Mesenteric fat pad (tissue), 1 donor: ENCODE data around the gene ZNF143. TPM values are rescaled to one million over a fixed set of nuclear protein-coding genes. Genes with fewer than 3 reads are reported as not detected.
"Not testable (repeated sequence)": the region's sequence is repeated elsewhere in the genome, so short reads cannot be mapped to it uniquely, and the experiment has no call there.

Experiments used
- DNase-seq: peaks from one replicate; pipeline ENCODE4 v3.0.0-alpha.2; 2020; ENCODE audit warnings: low spot score
- total RNA-seq: library from RNA; stranded (reverse); fragmentation: NEBNext Ultra II Directional; extraction: Animal tissue kit (Norgen Biotek cat#: 25700); gene quantifications from one replicate; pipeline ENCODE4 v1.2.1, GENCODE V29; 2021
- donor health status: DM: yes; HTN: yes; CAD: no.

The ZNF143 gene
- total RNA-seq, 1 donor from 2014 or later: 38.2 TPM

DNA sequence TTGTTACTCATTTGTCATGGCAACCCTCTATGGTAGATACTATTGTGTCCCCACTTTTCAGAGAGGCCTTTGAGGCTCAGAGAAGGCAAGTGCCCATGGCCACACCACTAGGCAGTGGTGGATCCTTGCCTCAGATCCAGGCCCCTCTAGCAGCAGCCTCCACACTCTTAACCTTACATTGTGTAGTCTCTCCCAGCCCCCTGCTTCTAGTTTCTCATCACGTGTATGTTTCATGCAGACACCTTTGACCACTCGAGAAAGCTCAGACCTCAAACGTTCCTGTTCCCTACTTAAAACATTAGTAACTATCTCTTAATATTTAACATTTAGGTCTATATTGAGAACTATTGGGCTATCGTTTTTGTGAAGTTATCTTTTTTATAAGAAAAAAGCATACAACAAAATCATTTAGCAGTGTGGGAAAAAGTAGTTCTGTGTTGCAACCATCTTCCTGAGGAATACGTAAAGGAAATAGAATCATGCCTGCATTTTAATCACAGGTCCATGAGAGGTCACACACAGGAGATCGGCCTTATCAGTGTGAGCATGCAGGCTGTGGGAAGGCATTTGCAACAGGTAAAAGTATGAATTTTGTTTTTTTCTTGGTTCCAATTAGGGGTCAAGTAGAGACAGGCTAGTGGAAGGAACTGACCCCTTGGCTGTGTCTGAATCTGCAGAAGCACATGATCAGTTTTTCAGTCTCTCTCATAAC is 35.1 kb downstream of the ZNF143 start:
- DNase-seq: no peak

- DNase-seq: no peak
These were observed 37.8 kb downstream of the ZNF143 start for GRCh38 chr11:9498457-9499078.

DNA sequence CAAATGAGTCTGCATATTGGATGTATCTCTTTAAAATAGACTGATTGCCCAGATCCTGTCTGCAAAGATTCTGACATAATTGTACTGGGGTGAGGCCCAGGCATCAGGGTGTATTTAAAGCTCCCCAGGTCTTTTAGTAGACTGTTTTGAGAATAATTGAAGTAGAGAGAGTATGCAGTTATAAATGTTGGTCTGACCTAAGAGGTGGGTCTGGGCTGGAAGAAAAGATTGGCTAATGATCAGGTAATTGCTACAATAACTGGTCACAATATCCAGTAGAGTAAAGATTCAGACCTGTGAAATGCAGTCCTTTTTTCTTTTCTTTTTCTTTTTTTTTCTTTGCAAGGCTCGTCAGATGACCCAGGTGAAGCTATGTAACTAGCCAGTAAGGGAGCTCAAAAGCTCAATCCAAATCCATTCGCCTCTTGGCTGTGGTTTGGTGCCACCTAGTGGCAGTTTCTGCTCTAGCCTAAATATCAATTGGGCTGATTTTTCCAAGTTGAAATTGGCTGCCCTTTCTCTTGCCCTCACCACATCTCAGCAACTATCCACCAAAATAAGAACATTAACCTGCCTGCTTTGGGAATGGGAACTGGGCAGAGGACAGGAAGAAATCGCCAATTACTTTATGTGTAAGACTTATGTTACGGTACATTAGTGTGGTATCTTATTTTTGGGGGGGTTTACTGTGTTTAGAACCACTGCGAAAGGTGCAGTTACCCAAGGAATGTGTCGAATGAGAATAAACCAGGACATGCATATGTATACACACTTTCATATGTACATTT is 45.9 kb downstream of the ZNF143 start:
- DNase-seq: no peak

GRCh38 chr11:9507277-9507580 is 46.4 kb downstream of the ZNF143 start:
- DNase-seq: no peak

DNA sequence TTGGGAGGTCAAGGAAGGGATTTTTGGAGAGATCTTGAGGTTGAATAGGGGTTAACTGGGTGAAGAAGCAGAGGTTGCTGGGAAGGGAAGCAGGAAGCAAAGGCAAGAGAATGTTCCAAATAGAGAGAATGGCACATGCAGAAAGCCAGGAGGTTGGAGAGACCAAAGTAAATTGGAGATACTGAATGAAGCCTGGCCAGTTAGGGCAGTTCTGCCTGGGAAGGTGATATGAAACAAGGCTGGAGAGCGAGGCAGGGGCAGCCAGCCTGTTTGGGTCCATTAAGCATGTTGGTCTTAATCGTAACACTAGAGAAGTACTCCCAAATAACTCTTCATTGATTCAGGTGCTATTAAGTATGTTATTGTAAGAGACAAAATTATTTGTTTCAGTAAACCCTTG is 48.2 kb downstream of the ZNF143 start:
- DNase-seq: no peak

GRCh38 chr11:9512370-9513019 is 51.7 kb downstream of the ZNF143 start:
- no peak for DNase-seq

GRCh38 chr11:9514576-9514975 is 53.8 kb downstream of the ZNF143 start:
- not testable (repeated sequence) for DNase-seq

DNA sequence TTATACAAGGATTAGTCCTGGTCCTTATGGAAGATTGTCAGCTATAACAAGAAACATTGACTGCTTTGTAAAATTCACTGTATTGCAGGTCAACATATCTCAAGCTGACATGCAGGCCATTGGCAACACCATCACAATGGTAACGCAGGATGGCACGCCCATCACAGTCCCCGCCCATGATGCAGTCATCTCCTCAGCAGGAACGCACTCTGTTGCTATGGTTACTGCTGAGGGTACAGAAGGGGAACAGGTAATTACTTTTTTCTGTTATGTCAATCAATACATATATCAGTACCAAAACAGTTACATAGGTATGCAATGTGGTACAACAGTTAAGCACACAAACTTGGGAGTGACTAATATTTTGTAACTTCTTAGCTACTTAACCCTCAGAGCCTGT is 55.3 kb downstream of the ZNF143 start:
- DNase-seq: no peak

GRCh38 chr11:9518835-9519410 is 58.1 kb downstream of the ZNF143 start:
- no peak for DNase-seq

- DNase-seq: no peak
These were observed 63.2 kb downstream of the ZNF143 start for GRCh38 chr11:9524001-9524400.

DNA sequence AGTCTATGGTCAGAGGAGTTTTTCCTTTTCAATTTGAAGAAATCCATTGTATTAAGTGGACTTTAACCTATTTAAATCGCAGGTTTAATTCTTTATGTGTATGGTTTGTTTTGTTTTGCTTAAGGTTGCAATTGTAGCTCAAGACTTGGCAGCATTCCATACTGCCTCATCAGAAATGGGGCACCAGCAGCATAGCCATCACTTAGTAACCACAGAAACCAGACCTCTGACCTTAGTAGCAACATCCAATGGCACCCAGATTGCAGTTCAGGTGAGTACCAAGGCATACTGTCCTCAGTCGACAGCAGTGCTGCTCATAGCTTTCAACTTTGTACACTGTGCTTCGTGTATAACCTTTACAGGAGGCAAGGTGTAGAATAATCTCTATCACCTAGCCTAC is 64.3 kb downstream of the ZNF143 start:
- DNase-seq: no peak

DNA sequence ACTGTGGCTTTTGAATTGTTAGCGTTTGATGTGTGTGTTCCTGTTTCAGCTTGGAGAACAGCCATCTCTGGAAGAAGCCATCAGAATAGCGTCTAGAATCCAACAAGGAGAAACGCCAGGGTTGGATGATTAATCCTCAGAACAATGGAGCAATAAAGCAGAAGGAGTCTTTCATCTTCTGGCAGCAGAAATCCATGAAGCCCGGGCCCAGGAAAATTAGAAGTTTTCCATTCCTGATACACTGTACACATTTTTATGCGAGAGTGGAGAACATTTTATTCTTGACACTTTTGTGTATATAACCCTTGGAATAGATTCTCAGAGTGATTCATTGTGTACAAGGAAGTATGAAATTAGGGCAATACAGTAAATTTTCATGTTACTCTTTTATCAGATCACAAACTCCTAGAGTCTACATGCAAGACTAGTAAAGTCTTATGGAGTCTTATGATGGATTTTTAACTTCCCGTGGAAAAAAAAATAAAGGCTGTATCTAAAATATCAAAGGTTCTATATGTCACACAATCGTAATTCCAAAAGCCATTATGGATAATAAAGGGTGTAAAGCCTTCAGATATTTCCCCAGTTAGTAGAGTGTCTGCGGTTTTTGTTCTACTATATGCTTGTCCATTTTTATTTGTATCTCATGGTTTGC is 66.8 kb downstream of the ZNF143 start:
- DNase-seq: no peak

GRCh38 chr11:9528136-9528501 is 67.3 kb downstream of the ZNF143 start:
- no peak for DNase-seq

- DNase-seq: no peak
These were observed 67.9 kb downstream of the ZNF143 start for GRCh38 chr11:9528573-9529333.

- DNase-seq: no peak
These were observed 68.5 kb downstream of the ZNF143 start for GRCh38 chr11:9529334-9529650.

GRCh38 chr11:9530020-9530621 is 69.3 kb downstream of the ZNF143 start:
- DNase-seq: no peak

DNA sequence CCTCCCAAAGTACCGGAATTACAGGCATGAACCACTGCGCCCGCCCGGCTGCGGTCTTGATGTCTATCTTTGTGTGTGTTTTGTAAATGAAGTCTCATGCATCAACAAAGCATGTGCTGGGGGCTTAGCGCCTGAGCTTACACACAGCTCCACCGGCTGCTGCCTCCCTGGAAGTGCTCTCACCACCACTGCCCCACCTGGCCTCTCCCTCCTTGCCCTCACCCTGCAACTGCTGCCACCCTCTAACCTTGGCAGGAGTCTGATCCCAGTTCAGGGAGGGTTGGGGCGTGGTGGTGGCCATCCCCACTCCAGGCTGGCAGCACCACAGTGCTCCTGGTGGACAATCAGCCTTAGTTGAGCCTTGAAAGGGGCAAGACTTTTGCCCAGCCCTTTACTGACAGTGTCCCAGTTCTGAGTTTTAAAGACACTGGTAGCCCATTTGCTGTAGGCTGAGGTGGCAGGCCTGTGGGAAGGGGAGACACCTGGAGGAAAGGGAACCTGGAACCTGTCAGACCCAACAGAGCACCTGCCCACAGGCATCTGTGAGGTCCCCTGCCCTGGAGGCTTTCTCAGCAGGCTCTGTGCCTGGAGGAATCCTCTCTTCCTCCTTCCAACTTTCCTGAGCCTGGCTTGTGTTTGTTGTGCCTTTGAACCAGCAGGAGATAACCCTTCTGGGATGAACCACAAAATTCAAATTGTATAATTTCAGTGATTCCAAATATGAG is 70.3 kb downstream of the ZNF143 start:
- DNase-seq: no peak

- DNase-seq: no peak
These were observed 72.2 kb downstream of the ZNF143 start for GRCh38 chr11:9533058-9533457.

GRCh38 chr11:9533736-9534473 is 73.1 kb downstream of the ZNF143 start:
- no peak for DNase-seq
